GM12878 (cell line): Measurements from ENCODE around the gene PLEKHN1. TPM values are rescaled to one million over a fixed set of nuclear protein-coding genes. Genes with fewer than 3 reads are reported as not detected.

ENCODE experiments used
- ATAC-seq: fragments of 200-7000 bp; cut with Tn5 transposase; 3 replicates; pipeline ENCODE4 v1.9.1; 2020; ENCODE audit warnings: mild to moderate bottlenecking, moderate library complexity
- BruUV-seq: library from RNA; stranded (reverse); fragments of 400-500 nt; replicated peaks from 2 replicates; lab custom pipeline; 2021; lab: Mats Ljungman, UMichigan
- CTCF ChIA-PET: fragments of 300-600 bp; sonication (Branson Sonifier 250); formaldehyde crosslinking; extraction: SDS; loops from one replicate; lab custom pipeline; 2021; ENCODE audit warnings: inconsistent platforms; lab: Yijun Ruan, JAX
- POLR2A ChIA-PET: fragments of 350-600 bp; formaldehyde crosslinking; extraction: SDS; loops from one replicate; lab custom pipeline; 2021; ENCODE audit warnings: inconsistent platforms; lab: Charles Lee
- RAD21 ChIA-PET: fragments of 300-600 bp; sonication (Branson Sonifier 250); formaldehyde crosslinking; loops from one replicate; lab custom pipeline; 2023; ENCODE audit warnings: antibody characterized with exemption; ENCODE audit not compliant: unreplicated experiment; lab: Charles Lee
- SMC1A ChIA-PET: fragments of 300-600 bp; sonication (Branson Sonifier 250); formaldehyde crosslinking; loops from one replicate; lab custom pipeline; 2023; ENCODE audit not compliant: unreplicated experiment, uncharacterized antibody; lab: Charles Lee
- DNase-seq: peaks from one replicate; pipeline ENCODE4 v3.0.0-alpha.2; 2011; ENCODE audit warnings: low read depth, low spot score
- FAIRE-seq: peaks from 3 replicates; lab custom pipeline; 2011; peaks lifted over from hg19 to GRCh38; lab: Jason Lieb, UNC
- H2AFZ ChIP-seq: 2 replicates; pipeline ENCODE4 v1.6.0; 2011; ENCODE audit warnings: low read depth, low read length, control low read depth; ENCODE audit not compliant: control insufficient read depth
- H3K27ac ChIP-seq: 2 replicates; pipeline ENCODE4 v1.5.1; 2011; ENCODE audit warnings: control low read depth; ENCODE audit not compliant: control insufficient read depth, insufficient read depth
- H3K27me3 ChIP-seq, 2 experiments: replicated peaks in 1 of 2; 2 replicates each; pipeline versions ENCODE4 v1.6.0 to v1.6.1; 2011; ENCODE audit warnings: low read length in 1 of 2; ENCODE audit not compliant: control insufficient read depth in 2 of 2, insufficient read depth in 2 of 2
- H3K36me3 ChIP-seq, 2 experiments: 2 replicates each; pipeline ENCODE4 v1.5.1; 2011; ENCODE audit warnings: low read length in 1 of 2; ENCODE audit not compliant: control insufficient read depth in 2 of 2, insufficient read depth in 2 of 2
- H3K4me1 ChIP-seq: 2 replicates; pipeline ENCODE4 v1.6.1; 2011; ENCODE audit warnings: mild to moderate bottlenecking, low read length, moderate library complexity, mixed read lengths; ENCODE audit not compliant: control insufficient read depth, insufficient read depth
- H3K4me2 ChIP-seq: 2 replicates; pipeline ENCODE4 v1.6.0; 2011; ENCODE audit warnings: control low read depth; ENCODE audit not compliant: control insufficient read depth, insufficient read depth
- H3K4me3 ChIP-seq: fragments of 200-600 bp; sonication (generic); 2 replicates; pipeline ENCODE4 v1.5.1; 2016
- H3K79me2 ChIP-seq: 2 replicates; pipeline ENCODE4 v1.6.0; 2011; ENCODE audit warnings: low read length; ENCODE audit not compliant: control insufficient read depth, insufficient read depth
- H3K9ac ChIP-seq: 2 replicates; pipeline ENCODE4 v1.8.0; 2011; ENCODE audit warnings: low read length, control low read depth, mixed read lengths; ENCODE audit not compliant: control insufficient read depth, insufficient read depth
- H3K9me3 ChIP-seq: replicated peaks from 3 replicates; pipeline ENCODE4 v1.5.1; 2011; ENCODE audit warnings: mild to moderate bottlenecking, low read length; ENCODE audit not compliant: control insufficient read depth, insufficient read depth
- H4K20me1 ChIP-seq: 2 replicates; pipeline ENCODE4 v1.6.0; 2011; ENCODE audit not compliant: control insufficient read depth, insufficient read depth
- CBX3 ChIP-seq: fragments of 200-600 bp; sonication (generic); IDR thresholded peaks from 2 replicates; pipeline ENCODE4 v1.6.1; 2016; ENCODE audit warnings: low read depth, borderline replicate concordance
- GABPA ChIP-seq: IDR thresholded peaks from 2 replicates; pipeline ENCODE4 v1.6.1; 2014; ENCODE audit warnings: antibody characterized with exemption, low read depth, mild to moderate bottlenecking, inconsistent platforms
- IRF5 ChIP-seq: fragments of 450-650 bp; IDR thresholded peaks from 2 replicates; pipeline ENCODE4 v1.6.1; 2017; ENCODE audit warnings: borderline replicate concordance
- MYC ChIP-seq: IDR thresholded peaks from 2 replicates; pipeline ENCODE4 v1.6.1; 2011; ENCODE audit warnings: mild to moderate bottlenecking, low read length, moderate library complexity, inconsistent platforms; ENCODE audit not compliant: insufficient read depth, insufficient replicate concordance, insufficient read length, severe bottlenecking
- NFYA ChIP-seq: IDR thresholded peaks from 2 replicates; pipeline ENCODE4 v1.6.1; 2011; ENCODE audit warnings: low read depth, mild to moderate bottlenecking, low read length, improper control_type of control experiment, borderline replicate concordance
- PML ChIP-seq: IDR thresholded peaks from 2 replicates; pipeline ENCODE4 v1.6.1; 2012; ENCODE audit warnings: low read length, inconsistent platforms
- RCOR1 ChIP-seq: conservative IDR thresholded peaks from 2 replicates; pipeline ENCODE4 v1.6.1; 2012; ENCODE audit warnings: low read depth, low read length, improper control_type of control experiment
- YBX1 ChIP-seq: fragments of 450-650 bp; IDR thresholded peaks from 2 replicates; pipeline ENCODE4 v1.6.1; 2016; ENCODE audit warnings: antibody characterized with exemption
- ZBTB11 ChIP-seq: fragments of 450-650 bp; formaldehyde crosslinking; IDR thresholded peaks from 2 replicates; pipeline ENCODE4 v1.5.0; 2022; ENCODE audit warnings: mild to moderate bottlenecking, missing genetic modification characterization
- WGBS: methylation state at CpG from one replicate; pipeline ENCODE4 v1.1.6; 2016; ENCODE audit warnings: low lambda C conversion rate; ENCODE audit not compliant: insufficient replicate concordance, insufficient coverage; ENCODE audit errors: missing lambda C conversion rate; 5-methylcytosine and 5-hydroxymethylcytosine counted together
- in situ Hi-C: fragments of 300-500 bp; cut with MboI; formaldehyde crosslinking; loops from 9 replicates; pipeline ENCODE4 v1.14.3; 2018; ENCODE audit warnings: mixed read lengths
- intact Hi-C: fragments of 100-400 bp; cut with micrococcal nuclease; formaldehyde crosslinking; loops from one replicate; pipeline ENCODE4 v1.14.2; 2022; ENCODE audit not compliant: unreplicated experiment
- polyA plus RNA-seq, 11 experiments: library from polyadenylated mRNA; depleted of rRNA in 4 of 11; unstranded in 6 of 11; stranded (reverse) in 5 of 11; fragments of >200 nt; fragmentation: Nextera tagmentation in 4 of 11; fragmentation: Illumina TruSeq in 1 of 11; extraction: Ambion mirVana in 4 of 11; extraction: Trizol in 1 of 11; gene quantifications; 1 replicate in 1 of 11; 2 replicates in 10 of 11; pipeline versions ENCODE4 v1.2.1 to v1.2.3, GENCODE V29; 2011 to 2016; ENCODE audit warnings: inconsistent platforms in 2 of 11, missing spikeins in 2 of 11, low read depth in 1 of 11
- total RNA-seq, 4 experiments: library from RNA; depleted of rRNA in 3 of 4; stranded (reverse); fragments of >200 nt in 3 of 4; fragmentation: Illumina TruSeq in 1 of 4; extraction: Trizol in 1 of 4; gene quantifications; 2 replicates each; pipeline versions ENCODE4 v1.2.1 to v1.2.3, GENCODE V29; 2013 to 2021
- TF ChIP-seq, protein P1 (sequence below): IDR thresholded peaks from 2 replicates; pipeline ENCODE4 v1.6.1; 2012; ENCODE audit warnings: low read length, inconsistent platforms
- TF ChIP-seq, protein P2 (sequence below): fragments of 450-650 bp; formaldehyde crosslinking; IDR thresholded peaks from 2 replicates; pipeline ENCODE4 v1.4.0; 2020; ENCODE audit warnings: mild to moderate bottlenecking, moderate library complexity

PLEKHN1 gene
- total and polyA plus RNA-seq, 10 of the 15 experiments (the other 5 are each of a cell fraction or from before 2014, with no cell fraction given), result 0.04 to 0.26 (median 0.18) TPM; not detected in 6

- intact Hi-C loops, result no loop called here
- no peak for FAIRE-seq
- TF ChIP-seq PML (no peak), ZBTB11 (no peak), NFYA (no peak), GABPA (no peak), RCOR1 (no peak), YBX1 (no peak), IRF5 (no peak), CBX3 (no peak), MYC (no peak)
- TF ChIP-seq, protein P1, sequence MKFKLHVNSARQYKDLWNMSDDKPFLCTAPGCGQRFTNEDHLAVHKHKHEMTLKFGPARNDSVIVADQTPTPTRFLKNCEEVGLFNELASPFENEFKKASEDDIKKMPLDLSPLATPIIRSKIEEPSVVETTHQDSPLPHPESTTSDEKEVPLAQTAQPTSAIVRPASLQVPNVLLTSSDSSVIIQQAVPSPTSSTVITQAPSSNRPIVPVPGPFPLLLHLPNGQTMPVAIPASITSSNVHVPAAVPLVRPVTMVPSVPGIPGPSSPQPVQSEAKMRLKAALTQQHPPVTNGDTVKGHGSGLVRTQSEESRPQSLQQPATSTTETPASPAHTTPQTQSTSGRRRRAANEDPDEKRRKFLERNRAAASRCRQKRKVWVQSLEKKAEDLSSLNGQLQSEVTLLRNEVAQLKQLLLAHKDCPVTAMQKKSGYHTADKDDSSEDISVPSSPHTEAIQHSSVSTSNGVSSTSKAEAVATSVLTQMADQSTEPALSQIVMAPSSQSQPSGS, result no peak
- TF ChIP-seq, protein P2, sequence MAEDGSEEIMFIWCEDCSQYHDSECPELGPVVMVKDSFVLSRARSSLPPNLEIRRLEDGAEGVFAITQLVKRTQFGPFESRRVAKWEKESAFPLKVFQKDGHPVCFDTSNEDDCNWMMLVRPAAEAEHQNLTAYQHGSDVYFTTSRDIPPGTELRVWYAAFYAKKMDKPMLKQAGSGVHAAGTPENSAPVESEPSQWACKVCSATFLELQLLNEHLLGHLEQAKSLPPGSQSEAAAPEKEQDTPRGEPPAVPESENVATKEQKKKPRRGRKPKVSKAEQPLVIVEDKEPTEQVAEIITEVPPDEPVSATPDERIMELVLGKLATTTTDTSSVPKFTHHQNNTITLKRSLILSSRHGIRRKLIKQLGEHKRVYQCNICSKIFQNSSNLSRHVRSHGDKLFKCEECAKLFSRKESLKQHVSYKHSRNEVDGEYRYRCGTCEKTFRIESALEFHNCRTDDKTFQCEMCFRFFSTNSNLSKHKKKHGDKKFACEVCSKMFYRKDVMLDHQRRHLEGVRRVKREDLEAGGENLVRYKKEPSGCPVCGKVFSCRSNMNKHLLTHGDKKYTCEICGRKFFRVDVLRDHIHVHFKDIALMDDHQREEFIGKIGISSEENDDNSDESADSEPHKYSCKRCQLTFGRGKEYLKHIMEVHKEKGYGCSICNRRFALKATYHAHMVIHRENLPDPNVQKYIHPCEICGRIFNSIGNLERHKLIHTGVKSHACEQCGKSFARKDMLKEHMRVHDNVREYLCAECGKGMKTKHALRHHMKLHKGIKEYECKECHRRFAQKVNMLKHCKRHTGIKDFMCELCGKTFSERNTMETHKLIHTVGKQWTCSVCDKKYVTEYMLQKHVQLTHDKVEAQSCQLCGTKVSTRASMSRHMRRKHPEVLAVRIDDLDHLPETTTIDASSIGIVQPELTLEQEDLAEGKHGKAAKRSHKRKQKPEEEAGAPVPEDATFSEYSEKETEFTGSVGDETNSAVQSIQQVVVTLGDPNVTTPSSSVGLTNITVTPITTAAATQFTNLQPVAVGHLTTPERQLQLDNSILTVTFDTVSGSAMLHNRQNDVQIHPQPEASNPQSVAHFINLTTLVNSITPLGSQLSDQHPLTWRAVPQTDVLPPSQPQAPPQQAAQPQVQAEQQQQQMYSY, result no peak
Measured at GRCh38 chr1:1021920-1022259, 55.6 kb downstream of the PLEKHN1 start.

More at GRCh38 chr1:1021920-1022259, 55.6 kb downstream of the PLEKHN1 start:
- no peaks in the 10 kb centered on the region for H4K20me1 ChIP-seq
- ChIA-PET POLR2A (interaction anchor here (0.6 to 1.8 kb wide), 6 partner anchors 11 to 178 kb away, joined by 3 to 6 read pairs (median 4); no protein-coding TSS in a partner anchor), SMC1A (interaction anchor here (1.1 to 1.7 kb wide), 2 partner anchors 10 to 36 kb away, joined by 3 to 10 read pairs; no protein-coding TSS in a partner anchor), RAD21 (interaction anchor here (0.6 to 1.4 kb wide), 2 partner anchors 39 to 1089 kb away, joined by 3 read pairs; no protein-coding TSS in a partner anchor), CTCF (interaction anchor here (2.1 to 2.4 kb wide), 2 partner anchors 10 to 37 kb away, joined by 9 to 17 read pairs; no protein-coding TSS in a partner anchor)
- in situ Hi-C loops, result loop anchor here (5.0 kb wide), 1 partner anchor 40 kb away; no protein-coding TSS in a partner anchor
- whole genome bisulfite sequencing, result 75% methylated on average over 10 of the region's 10 CpGs
- H3K4me2 ChIP-seq, result 0 out of 2 replicates have a peak overlapping the region, but pooled peaks have one; percentile 77
- H3K36me3 ChIP-seq, result no peaks in the 10 kb centered on the region
- H3K9me3 ChIP-seq, result no peaks in the 10 kb centered on the region
- H2AFZ ChIP-seq, result no peak overlapping the region
- peaks cover 7% of the 10 kb centered on the region for H3K4me1 ChIP-seq
- H3K27ac ChIP-seq, result no peak overlapping the region
- H3K4me3 ChIP-seq, result peak overlapping the region; percentile 70; the same call in 1 of the 2 replicates
- H3K27me3 ChIP-seq, result no peaks in the 10 kb centered on the region
- DNase-seq (no peak), ATAC-seq (no peak)
- H3K9ac ChIP-seq, result no peak overlapping the region
- no TSS peak for BruUV-seq
- peaks cover 2% of the 10 kb centered on the region; the same call in 1 of the 2 replicates for H3K79me2 ChIP-seq
